SK-N-SH (cell line): ENCODE measurements around the gene BCL2L11. TPM values are rescaled to one million over a fixed set of nuclear protein-coding genes. Genes with fewer than 3 reads are reported as not detected.

Experiments
- CTCF ChIA-PET: fragments of 300-600, 350-600 bp; formaldehyde crosslinking; extraction: SDS; loops from one replicate; lab custom pipeline; 2021; lab: Yijun Ruan, JAX
- POLR2A ChIA-PET: fragments of 350-600 bp; sonication (Branson Sonifier 250); formaldehyde crosslinking; extraction: SDS; loops from one replicate; lab custom pipeline; 2020; ENCODE audit warnings: antibody characterized with exemption, inconsistent platforms; lab: Yijun Ruan, JAX
- DNase-seq: peaks from one replicate; pipeline ENCODE4 v3.0.0; 2012
- H2AFZ ChIP-seq: fragments of 200-600 bp; sonication (generic); 2 replicates; pipeline ENCODE4 v1.8.1; 2016; ENCODE audit warnings: antibody characterized with exemption, mild to moderate bottlenecking, low read depth
- H3F3A ChIP-seq: fragments of 200-600 bp; sonication (generic); replicated peaks from 2 replicates; pipeline ENCODE3; 2016; ENCODE audit warnings: antibody characterized with exemption, mild to moderate bottlenecking; ENCODE audit not compliant: insufficient read depth
- H3K27ac ChIP-seq, 2 experiments: fragments of 200-500 bp in 1 of 2; fragments of 200-600 bp in 1 of 2; sonication (Bioruptor generic) in 1 of 2; sonication (generic), shearing (Covaris generic) in 1 of 2; 2 replicates each; pipeline versions ENCODE4 v1.5.1 to v1.6.1; 2014 to 2016; ENCODE audit warnings: low read depth in 2 of 2, inconsistent platforms in 1 of 2, low read length in 1 of 2, mild to moderate bottlenecking in 1 of 2, mixed read lengths in 1 of 2
- H3K27me3 ChIP-seq: fragments of 200-600 bp; sonication (generic), shearing (Covaris generic); 2 replicates; pipeline ENCODE4 v1.6.1; 2016; ENCODE audit warnings: mixed run types; ENCODE audit not compliant: insufficient read depth
- H3K36me3 ChIP-seq, 2 experiments: fragments of 200-500 bp in 1 of 2; fragments of 200-600 bp in 1 of 2; sonication (Bioruptor generic) in 1 of 2; sonication (generic) in 1 of 2; replicated peaks in 1 of 2; 2 replicates each; pipeline versions ENCODE3 to v1.5.1; 2014 to 2016; ENCODE audit warnings: low read length in 1 of 2, mild to moderate bottlenecking in 1 of 2; ENCODE audit not compliant: insufficient read depth in 2 of 2, control insufficient read depth in 1 of 2
- H3K4me1 ChIP-seq, 2 experiments: fragments of 200-500 bp in 1 of 2; fragments of 200-600 bp in 1 of 2; sonication (Bioruptor generic) in 1 of 2; sonication (generic), shearing (Covaris generic) in 1 of 2; 2 replicates each; pipeline versions ENCODE4 v1.5.1 to v1.6.1; 2014 to 2016; ENCODE audit warnings: low read depth in 1 of 2, low read length in 1 of 2, mixed run types in 1 of 2; ENCODE audit not compliant: insufficient read depth in 2 of 2, control insufficient read depth in 1 of 2
- H3K4me2 ChIP-seq: fragments of 200-600 bp; sonication (generic), shearing (Covaris generic); 2 replicates; pipeline ENCODE4 v1.6.1; 2017; ENCODE audit warnings: mixed run types
- H3K4me3 ChIP-seq, 2 experiments: fragments of 200-500 bp in 1 of 2; fragments of 200-600 bp in 1 of 2; sonication (Bioruptor generic) in 1 of 2; sonication (generic), shearing (Covaris generic) in 1 of 2; 2 replicates each; pipeline versions ENCODE4 v1.5.1 to v1.8.1; 2014 to 2016; ENCODE audit warnings: low read depth in 2 of 2, inconsistent platforms in 1 of 2, low read length in 1 of 2, mild to moderate bottlenecking in 1 of 2, mixed read lengths in 1 of 2, moderate library complexity in 1 of 2
- H3K79me2 ChIP-seq: fragments of 200-600 bp; sonication (generic); 2 replicates; pipeline ENCODE4 v1.8.1; 2017; ENCODE audit warnings: mild to moderate bottlenecking; ENCODE audit not compliant: insufficient read depth
- H3K9ac ChIP-seq: fragments of 200-600 bp; sonication (generic); 2 replicates; pipeline ENCODE4 v1.6.1; 2017; ENCODE audit warnings: mixed run types
- H3K9me2 ChIP-seq: fragments of 200-600 bp; sonication (generic); 2 replicates; pipeline ENCODE4 v1.6.1; 2017; ENCODE audit warnings: mixed run types
- H3K9me3 ChIP-seq: fragments of 200-600 bp; sonication (generic); 2 replicates; pipeline ENCODE4 v1.6.1; 2017; ENCODE audit warnings: mixed run types, mild to moderate bottlenecking, moderate library complexity
- H4K20me1 ChIP-seq: fragments of 200-600 bp; sonication (generic); 2 replicates; pipeline ENCODE4 v1.6.1; 2017; ENCODE audit warnings: mild to moderate bottlenecking, mixed run types; ENCODE audit not compliant: insufficient read depth
- CHD2 ChIP-seq: fragments of 150-350 bp; IDR thresholded peaks from 2 replicates; pipeline ENCODE4 v1.6.1; 2018; ENCODE audit warnings: low read length; ENCODE audit not compliant: partially characterized antibody
- FOXJ3 ChIP-seq: sonication (generic); formaldehyde crosslinking; IDR thresholded peaks from 2 replicates; pipeline ENCODE4 v1.5.1; 2020; ENCODE audit warnings: mild to moderate bottlenecking, missing genetic modification reagents
- NRF1 ChIP-seq: IDR thresholded peaks from 2 replicates; pipeline ENCODE4 v1.6.1; 2012; ENCODE audit warnings: low read depth, mild to moderate bottlenecking, low read length
- POLR2AphosphoS5 ChIP-seq: IDR thresholded peaks from 2 replicates; pipeline ENCODE4 v1.6.1; 2012; ENCODE audit warnings: low read depth, low read length
- RCOR1 ChIP-seq: fragments of 150-350 bp; IDR thresholded peaks from 2 replicates; pipeline ENCODE4 v1.6.1; 2017; ENCODE audit warnings: antibody characterized with exemption, low read length
- REST ChIP-seq: IDR thresholded peaks from 2 replicates; pipeline ENCODE4 v1.6.1; 2012; ENCODE audit warnings: mild to moderate bottlenecking, low read depth, low read length, moderate library complexity
- RFX5 ChIP-seq: IDR thresholded peaks from 2 replicates; pipeline ENCODE4 v1.6.1; 2012; ENCODE audit warnings: mild to moderate bottlenecking, improper control_type of control experiment, low read length
- SIN3A ChIP-seq: IDR thresholded peaks from 2 replicates; pipeline ENCODE4 v1.6.1; 2012; ENCODE audit warnings: low read depth, mild to moderate bottlenecking, low read length, moderate library complexity, borderline replicate concordance
- SMC3 ChIP-seq: IDR thresholded peaks from 2 replicates; pipeline ENCODE4 v1.6.1; 2012; ENCODE audit warnings: low read depth, low read length, improper control_type of control experiment
- TEAD4 ChIP-seq: IDR thresholded peaks from 2 replicates; pipeline ENCODE4 v1.4.0; 2012; ENCODE audit warnings: mild to moderate bottlenecking, borderline replicate concordance; ENCODE audit not compliant: insufficient read depth
- WGBS: methylation state at CpG from one replicate; pipeline ENCODE4 v1.1.6; 2017; ENCODE audit warnings: low lambda C conversion rate; 5-methylcytosine and 5-hydroxymethylcytosine counted together
- polyA plus RNA-seq, 3 experiments: library from polyadenylated mRNA; depleted of rRNA; stranded (reverse); fragments of >200 nt; gene quantifications; 2 replicates each; pipeline ENCODE4 v1.2.3, GENCODE V29; 2012

Gene BCL2L11
- polyA plus RNA-seq, 1 of the 3 experiments (the other 2 are of a cell fraction), result 3.3 TPM

- WGBS, result 92% methylated on average over 2 of the region's 2 CpGs
- no peak overlapping the region for H3K4me3 ChIP-seq
- CTCF ChIA-PET, result no interaction called here
Measured at GRCh38 chr2:111182121-111182520, 61.4 kb downstream of the BCL2L11 start.

GRCh38 chr2:111182740-111183139 lies 62.0 kb downstream of the BCL2L11 start:
- no peak for DNase-seq
- CTCF ChIA-PET, result no interaction called here

More at GRCh38 chr2:111182121-111182520, 61.4 kb downstream of the BCL2L11 start:
- no peak for DNase-seq
- no peaks in the 10 kb centered on the region for H3F3A ChIP-seq
- no peaks in the 10 kb centered on the region for H3K27me3 ChIP-seq
- no peak overlapping the region for H3K27ac ChIP-seq
- no peak overlapping the region for H2AFZ ChIP-seq
- H3K36me3 ChIP-seq, result no peaks in the 10 kb centered on the region
- no peak overlapping the region for H3K9ac ChIP-seq
- POLR2A ChIA-PET, result no interaction called here
- H3K4me1 ChIP-seq, result no peaks in the 10 kb centered on the region
- no peaks in the 10 kb centered on the region for H3K9me2 ChIP-seq
- H4K20me1 ChIP-seq, result no peaks in the 10 kb centered on the region
- H3K9me3 ChIP-seq, result no peaks in the 10 kb centered on the region
- TF ChIP-seq RFX5 (no peak), CHD2 (no peak), TEAD4 (no peak), NRF1 (no peak), POLR2AphosphoS5 (no peak), RCOR1 (no peak), FOXJ3 (CRISPR knock-in tag) (no peak), SIN3A (no peak), REST (no peak), SMC3 (no peak)
- no peak overlapping the region for H3K4me2 ChIP-seq
- H3K79me2 ChIP-seq, result no peaks in the 10 kb centered on the region

More at GRCh38 chr2:111182740-111183139, 62.0 kb downstream of the BCL2L11 start:
- Histone ChIP-seq H3K36me3 (no peaks in the 10 kb centered on the region), H4K20me1 (no peaks in the 10 kb centered on the region), H3K4me3 (no peak overlapping the region), H3F3A (no peaks in the 10 kb centered on the region), H3K9ac (no peak overlapping the region), H3K27ac (no peak overlapping the region), H3K4me2 (no peak overlapping the region), H3K4me1 (no peaks in the 10 kb centered on the region), H3K79me2 (no peaks in the 10 kb centered on the region), H3K9me2 (no peaks in the 10 kb centered on the region), H3K27me3 (no peaks in the 10 kb centered on the region), H2AFZ (no peak overlapping the region), H3K9me3 (no peaks in the 10 kb centered on the region)
- POLR2A ChIA-PET, result no interaction called here
- TF ChIP-seq SIN3A, result no peak
- 61% methylated on average over 2 of the region's 2 CpGs for WGBS
